Esophagus muscularis mucosa (tissue), 4 donors: ENCODE results near the gene KATNAL1.

ENCODE experiments used
- EP300 ChIP-seq: sonication (generic); formaldehyde crosslinking; IDR thresholded peaks from one replicate; pipeline ENCODE4 v1.6.1; 2017; ENCODE audit warnings: antibody characterized with exemption
- POLR2A ChIP-seq: fragments of 450-650 bp; IDR thresholded peaks from one replicate; pipeline ENCODE4 v1.6.1; 2017; ENCODE audit warnings: antibody characterized with exemption, moderate library complexity, mild to moderate bottlenecking, low read depth
- POLR2AphosphoS5 ChIP-seq, 2 donors: sonication (generic); formaldehyde crosslinking; IDR thresholded peaks; one replicate each; pipeline ENCODE4 v1.6.1; 2017; ENCODE audit warnings: antibody characterized with exemption in 2 of 2
- TF ChIP-seq, protein P1 (sequence below), 3 experiments: fragments of 200-600 bp in 2 of 3; fragments of 450-650 bp in 1 of 3; sonication (generic) in 2 of 3; IDR thresholded peaks; one replicate each; pipeline ENCODE4 v1.5.1; 2017 to 2019; ENCODE audit warnings: antibody characterized with exemption in 3 of 3, mild to moderate bottlenecking in 2 of 3, moderate library complexity in 1 of 3

- TF ChIP-seq, protein P1, sequence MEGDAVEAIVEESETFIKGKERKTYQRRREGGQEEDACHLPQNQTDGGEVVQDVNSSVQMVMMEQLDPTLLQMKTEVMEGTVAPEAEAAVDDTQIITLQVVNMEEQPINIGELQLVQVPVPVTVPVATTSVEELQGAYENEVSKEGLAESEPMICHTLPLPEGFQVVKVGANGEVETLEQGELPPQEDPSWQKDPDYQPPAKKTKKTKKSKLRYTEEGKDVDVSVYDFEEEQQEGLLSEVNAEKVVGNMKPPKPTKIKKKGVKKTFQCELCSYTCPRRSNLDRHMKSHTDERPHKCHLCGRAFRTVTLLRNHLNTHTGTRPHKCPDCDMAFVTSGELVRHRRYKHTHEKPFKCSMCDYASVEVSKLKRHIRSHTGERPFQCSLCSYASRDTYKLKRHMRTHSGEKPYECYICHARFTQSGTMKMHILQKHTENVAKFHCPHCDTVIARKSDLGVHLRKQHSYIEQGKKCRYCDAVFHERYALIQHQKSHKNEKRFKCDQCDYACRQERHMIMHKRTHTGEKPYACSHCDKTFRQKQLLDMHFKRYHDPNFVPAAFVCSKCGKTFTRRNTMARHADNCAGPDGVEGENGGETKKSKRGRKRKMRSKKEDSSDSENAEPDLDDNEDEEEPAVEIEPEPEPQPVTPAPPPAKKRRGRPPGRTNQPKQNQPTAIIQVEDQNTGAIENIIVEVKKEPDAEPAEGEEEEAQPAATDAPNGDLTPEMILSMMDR (IDR thresholded peaks at IDR 0.05) = no peak
- TF ChIP-seq POLR2AphosphoS5 (IDR thresholded peaks at IDR 0.05) (no peak), POLR2A (no peak), EP300 (no peak)
These were observed 72.7 kb downstream of the KATNAL1 start for GRCh38 chr13:30234619-30235162.
